ENCODE data around the gene BCL11B.

The BCL11B gene

DNA sequence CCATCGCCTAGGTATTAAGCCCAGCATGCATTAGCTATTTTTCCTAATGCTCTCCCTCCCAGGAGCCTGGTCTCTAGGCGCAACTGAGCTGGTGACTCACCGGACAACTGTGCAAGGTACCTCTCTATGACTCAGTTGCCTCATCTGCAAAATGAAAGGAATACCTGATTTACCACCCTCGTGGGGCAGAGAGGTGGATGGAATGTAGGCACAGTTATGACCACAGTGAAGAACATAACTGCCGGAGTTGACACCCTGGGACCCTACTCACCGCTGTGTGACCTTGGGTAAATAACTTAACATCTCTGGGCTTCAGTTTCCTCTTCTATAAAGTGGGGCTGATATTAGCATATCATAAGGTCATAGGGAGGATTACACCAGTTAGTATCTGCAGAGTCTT is 22.6 kb downstream of the BCL11B start:
- TF ChIP-seq, protein P1, sequence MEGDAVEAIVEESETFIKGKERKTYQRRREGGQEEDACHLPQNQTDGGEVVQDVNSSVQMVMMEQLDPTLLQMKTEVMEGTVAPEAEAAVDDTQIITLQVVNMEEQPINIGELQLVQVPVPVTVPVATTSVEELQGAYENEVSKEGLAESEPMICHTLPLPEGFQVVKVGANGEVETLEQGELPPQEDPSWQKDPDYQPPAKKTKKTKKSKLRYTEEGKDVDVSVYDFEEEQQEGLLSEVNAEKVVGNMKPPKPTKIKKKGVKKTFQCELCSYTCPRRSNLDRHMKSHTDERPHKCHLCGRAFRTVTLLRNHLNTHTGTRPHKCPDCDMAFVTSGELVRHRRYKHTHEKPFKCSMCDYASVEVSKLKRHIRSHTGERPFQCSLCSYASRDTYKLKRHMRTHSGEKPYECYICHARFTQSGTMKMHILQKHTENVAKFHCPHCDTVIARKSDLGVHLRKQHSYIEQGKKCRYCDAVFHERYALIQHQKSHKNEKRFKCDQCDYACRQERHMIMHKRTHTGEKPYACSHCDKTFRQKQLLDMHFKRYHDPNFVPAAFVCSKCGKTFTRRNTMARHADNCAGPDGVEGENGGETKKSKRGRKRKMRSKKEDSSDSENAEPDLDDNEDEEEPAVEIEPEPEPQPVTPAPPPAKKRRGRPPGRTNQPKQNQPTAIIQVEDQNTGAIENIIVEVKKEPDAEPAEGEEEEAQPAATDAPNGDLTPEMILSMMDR (IDR thresholded peaks at IDR 0.05; ENCODE audit: insufficient read depth, low read depth, low read length, missing control alignments), result no peak

DNA sequence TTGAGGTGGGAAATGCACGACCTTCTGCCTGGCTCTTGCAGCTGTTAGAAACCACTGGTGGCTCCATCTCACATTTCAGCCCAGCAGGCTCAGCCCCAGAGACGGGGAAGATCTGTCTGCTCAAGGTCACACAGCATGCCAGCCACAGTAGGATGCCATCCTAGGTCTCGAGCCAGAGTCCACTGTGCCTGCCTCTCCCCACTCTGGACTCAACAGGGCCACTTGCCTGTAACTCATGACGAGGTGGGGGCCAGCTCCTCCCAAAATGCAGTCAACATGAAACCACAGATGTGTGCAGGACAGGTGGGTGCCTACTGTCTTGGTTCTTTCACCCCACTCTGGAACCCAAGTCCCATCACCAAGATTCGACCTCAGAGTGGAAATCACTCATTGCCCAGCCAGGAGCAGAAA is 23.2 kb downstream of the BCL11B start:
- H3K4me3 ChIP-seq (ENCODE audit: low read depth, low read length), result no peak overlapping the region
- no peak for DNase-seq (ENCODE audit: low read depth)
- TF ChIP-seq, protein P1 (IDR thresholded peaks at IDR 0.05; ENCODE audit: insufficient read depth, low read depth, low read length, missing control alignments), result no peak

More for the DNA sequence above, 22.6 kb downstream of the BCL11B start:
- DNase-seq (ENCODE audit: low read depth), result no peak
- no peak overlapping the region for H3K4me3 ChIP-seq (ENCODE audit: low read depth, low read length)

DNA sequence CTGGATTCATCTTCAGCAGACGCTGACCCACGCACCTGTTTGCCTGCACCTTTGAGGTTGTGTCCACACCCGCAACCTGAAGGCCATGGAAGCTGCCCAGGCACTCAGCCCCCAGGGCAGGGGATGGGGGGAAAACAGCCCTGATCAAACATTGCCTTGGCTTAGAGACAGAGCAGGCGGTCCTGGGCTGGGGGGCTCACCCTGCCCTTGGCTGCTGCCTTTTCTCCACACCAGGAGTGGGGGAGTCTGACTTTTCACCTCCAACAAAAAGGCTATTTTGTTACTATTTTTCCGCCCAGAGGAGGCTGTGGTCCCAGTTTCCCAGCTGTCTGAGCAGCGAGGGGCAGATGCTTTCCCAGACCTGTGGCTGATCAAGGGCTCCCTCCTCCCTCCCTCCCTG is 24.2 kb downstream of the BCL11B start:
- no peak overlapping the region for H3K4me3 ChIP-seq (ENCODE audit: low read depth, low read length)
- DNase-seq (ENCODE audit: low read depth), result no peak
- TF ChIP-seq, protein P1 (IDR thresholded peaks at IDR 0.05; ENCODE audit: insufficient read depth, low read depth, low read length, missing control alignments), result no peak

DNA sequence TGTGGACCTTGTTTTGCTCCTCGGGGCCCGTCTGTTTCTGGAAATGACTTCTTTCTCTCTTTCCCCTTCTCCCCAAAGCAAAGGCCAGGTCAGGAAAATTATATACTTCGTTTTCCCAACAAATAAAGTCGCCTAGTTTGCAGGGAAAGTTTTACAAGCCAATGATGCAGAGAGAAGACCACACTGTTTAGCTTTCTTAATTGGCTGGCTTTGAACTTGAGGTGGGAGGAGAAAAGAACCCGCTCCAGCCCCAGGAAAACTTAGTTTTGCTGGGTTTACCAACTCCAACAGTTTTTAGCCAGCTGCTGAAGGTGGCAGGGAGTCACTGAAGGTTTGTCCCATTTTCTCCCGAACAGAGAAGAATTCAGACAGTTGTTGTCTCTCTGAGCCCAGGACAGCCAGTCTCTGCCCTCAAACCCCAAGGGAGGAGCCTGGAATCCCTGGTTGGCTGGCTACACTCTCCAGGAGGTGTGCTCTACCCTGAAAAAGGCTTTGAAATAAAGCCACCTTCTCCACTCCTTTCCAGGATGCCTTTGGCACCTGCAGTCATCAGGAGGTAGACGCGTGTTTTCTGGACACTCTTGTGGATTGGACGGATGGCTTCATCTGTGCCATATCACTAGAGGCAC is 24.8 kb downstream of the BCL11B start:
- no peak for DNase-seq (ENCODE audit: low read depth)
- TF ChIP-seq, protein P1 (IDR thresholded peaks at IDR 0.05; ENCODE audit: insufficient read depth, low read depth, low read length, missing control alignments), result no peak
- H3K4me3 ChIP-seq (ENCODE audit: low read depth, low read length), result no peak overlapping the region

DNA sequence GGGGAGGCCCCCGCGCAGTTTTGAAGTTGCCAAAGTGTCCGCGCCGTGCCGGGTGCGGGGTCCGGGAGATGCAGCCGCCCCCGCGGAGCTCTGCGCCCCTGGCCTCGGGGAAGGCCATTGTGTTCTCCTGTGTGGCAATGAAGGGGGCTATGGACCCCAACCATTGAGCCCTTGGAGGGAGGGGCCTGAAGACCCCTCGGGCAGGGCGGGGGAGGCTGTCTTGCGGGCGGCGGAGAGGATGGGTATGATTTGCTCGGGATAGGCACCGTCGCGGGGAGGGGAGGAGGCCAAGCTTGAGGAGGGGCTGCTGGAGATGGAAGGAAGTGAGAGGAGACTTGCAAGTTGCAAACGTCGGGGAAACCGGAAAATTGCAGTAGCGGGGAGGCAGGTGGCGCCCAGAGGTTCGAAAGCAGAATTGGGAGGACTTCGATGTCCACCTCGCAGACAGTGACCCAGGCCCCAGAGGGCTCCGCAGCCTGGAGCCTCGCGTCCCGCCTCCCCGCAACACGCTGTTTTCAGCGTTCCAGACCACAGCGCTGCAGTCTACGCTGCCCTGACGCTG is 25.4 kb downstream of the BCL11B start:
- TF ChIP-seq, protein P1 (IDR thresholded peaks at IDR 0.05; ENCODE audit: insufficient read depth, low read depth, low read length, missing control alignments), result no peak
- no peak overlapping the region for H3K4me3 ChIP-seq (ENCODE audit: low read depth, low read length)
- no peak for DNase-seq (ENCODE audit: low read depth)

DNA sequence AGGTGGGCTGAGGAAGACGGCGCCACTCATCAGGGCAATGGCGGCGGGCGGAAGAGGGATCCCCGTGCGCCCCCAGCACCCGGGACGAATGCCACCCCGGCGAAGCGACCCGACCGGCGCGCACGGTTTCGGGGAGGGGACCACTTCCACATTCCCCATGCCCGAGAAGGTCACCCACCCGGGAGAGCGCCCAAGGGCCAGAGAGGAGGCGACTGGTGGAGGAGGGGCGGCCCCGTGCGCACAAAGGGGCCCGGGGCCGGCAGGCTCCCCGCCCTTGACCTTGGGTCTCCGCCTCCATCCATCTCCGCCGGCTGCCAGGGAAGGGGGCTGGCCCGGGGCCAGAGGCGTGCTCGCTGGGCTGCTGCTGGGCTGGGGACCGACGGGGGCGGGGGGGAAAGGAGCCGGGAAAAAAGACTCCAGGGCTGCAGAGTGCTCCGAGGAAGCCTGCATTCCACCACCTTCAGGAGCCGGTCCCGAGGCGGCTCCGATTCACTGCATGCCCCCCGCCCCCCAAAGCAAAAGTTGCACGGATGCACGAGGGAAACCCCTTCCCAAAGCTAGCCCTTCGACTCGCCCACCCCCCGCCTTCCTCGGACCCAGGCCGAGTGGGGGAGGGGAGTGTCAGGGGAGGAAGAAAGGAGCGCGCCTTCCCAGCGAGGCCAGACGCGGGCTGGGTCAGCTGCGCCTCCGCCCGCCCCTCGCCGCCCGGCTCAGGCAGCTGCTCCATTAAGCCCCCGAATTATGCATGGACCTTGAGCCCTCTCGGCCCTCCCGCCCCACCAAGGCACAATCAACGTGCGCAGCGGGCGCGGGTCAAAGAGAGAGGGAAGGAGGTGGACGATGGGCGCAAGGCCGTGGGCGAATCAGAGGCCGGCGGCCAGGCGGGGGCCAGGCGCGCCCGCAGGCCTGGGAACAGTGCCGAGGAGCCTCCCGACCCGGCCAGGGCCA is 26.2 kb downstream of the BCL11B start:
- TF ChIP-seq, protein P1 (IDR thresholded peaks at IDR 0.05; ENCODE audit: insufficient read depth, low read depth, low read length, missing control alignments), result no peak
- no peak for DNase-seq (ENCODE audit: low read depth)
- H3K4me3 ChIP-seq (ENCODE audit: low read depth, low read length), result no peak overlapping the region
